SK-MEL-5 (cell line): ENCODE measurements around the gene BCL2. TPM values are rescaled to one million over a fixed set of nuclear protein-coding genes. Genes with fewer than 3 reads are reported as not detected.

Experiments
- DNase-seq: peaks from one replicate; pipeline ENCODE4 v3.0.0-alpha.2; 2016; ENCODE audit warnings: low read depth, low spot score
- in situ Hi-C: cut with HindIII; loops from 2 replicates; pipeline ENCODE4 v1.10.0; 2016; ENCODE audit warnings: low sequenced_read_pairs, high pct_unique_total_duplicates, low pct_unique_long_range_greater_than_20kb
- total RNA-seq: library from RNA; depleted of rRNA; stranded (reverse); fragments of >200 nt; shearing (Covaris generic); gene quantifications from 2 replicates; pipeline ENCODE4 v1.2.3, GENCODE V29; 2014

BCL2 gene
- total RNA-seq, 1 experiment from 2014 or later: 9.2 TPM

GRCh38 chr18:63137999-63138435, 181.6 kb downstream of the BCL2 start:
- in situ Hi-C loops: no loop called here
- DNase-seq: no peak

- no peak for DNase-seq
- in situ Hi-C loops: no loop called here
Observed at GRCh38 chr18:63135101-63135500, 184.5 kb downstream of the BCL2 start.

- in situ Hi-C loops: no loop called here
- DNase-seq: no peak
Observed at GRCh38 chr18:63132819-63133200, 186.8 kb downstream of the BCL2 start.

- DNase-seq: no peak
- in situ Hi-C loops: no loop called here
Observed at GRCh38 chr18:63131959-63132818, 187.4 kb downstream of the BCL2 start.

- in situ Hi-C loops: no loop called here
- peak; percentile 67 for DNase-seq
Observed at GRCh38 chr18:63131106-63131958, 188.2 kb downstream of the BCL2 start.

- DNase-seq: no peak
- in situ Hi-C loops: no loop called here
Observed at GRCh38 chr18:63130176-63130575, 189.4 kb downstream of the BCL2 start.

GRCh38 chr18:63128237-63128974, 191.2 kb downstream of the BCL2 start:
- in situ Hi-C loops: no loop called here
- DNase-seq: no peak

- in situ Hi-C loops: no loop called here
- peak; percentile 10 for DNase-seq
Observed at GRCh38 chr18:63126134-63127069, 193.2 kb downstream of the BCL2 start.

- DNase-seq: no peak
- in situ Hi-C loops: no loop called here
Observed at GRCh38 chr18:63120620-63121019, 198.9 kb downstream of the BCL2 start.

GRCh38 chr18:63119647-63120046, 199.9 kb downstream of the BCL2 start:
- in situ Hi-C loops: no loop called here
- DNase-seq: peak; percentile 54

GRCh38 chr18:63113899-63114565, 205.5 kb downstream of the BCL2 start:
- in situ Hi-C loops: no loop called here
- no peak for DNase-seq

GRCh38 chr18:63112706-63113105, 206.9 kb downstream of the BCL2 start:
- no peak for DNase-seq

GRCh38 chr18:63111671-63112402, 207.7 kb downstream of the BCL2 start:
- DNase-seq: no peak
- in situ Hi-C loops: no loop called here

More at GRCh38 chr18:63112706-63113105, 206.9 kb downstream of the BCL2 start:
- in situ Hi-C loops: no loop called here

- DNase-seq: no peak
- in situ Hi-C loops: no loop called here
Observed at GRCh38 chr18:63109802-63110201, 209.8 kb downstream of the BCL2 start.

GRCh38 chr18:63109022-63109421, 210.5 kb downstream of the BCL2 start:
- in situ Hi-C loops: no loop called here
- no peak for DNase-seq

- DNase-seq: no peak
- in situ Hi-C loops: no loop called here
Observed at GRCh38 chr18:63107931-63108330, 211.6 kb downstream of the BCL2 start.
